Measurements from ENCODE around the gene PPP1R10.
"Not testable (repeated sequence)": the region's sequence is repeated elsewhere in the genome, so short reads cannot be mapped to it uniquely, and the experiment has no call there.

- TF ChIP-seq CTCF (IDR thresholded peaks at IDR 0.05): peak; percentile 86
- TF ChIP-seq ZFX (IDR thresholded peaks at IDR 0.05; ENCODE audit: borderline replicate concordance): not testable (repeated sequence)
Measured at GRCh38 chr6:30597315-30598144, 19.5 kb downstream of the PPP1R10 start.

All from 22Rv1 (cell line).